Thyroid gland (tissue), 4 donors: ENCODE measurements around the gene KNOP1.

Experiments
- CTCF ChIP-seq, 6 experiments: fragments of 200-600 bp in 3 of 6; fragments of 450-650 bp in 3 of 6; sonication (generic) in 3 of 6; IDR thresholded peaks; one replicate each; pipeline ENCODE4 v1.5.1; 2016 to 2019; ENCODE audit warnings: antibody characterized with exemption in 6 of 6, mild to moderate bottlenecking in 2 of 6, inconsistent platforms in 1 of 6, moderate library complexity in 1 of 6
- POLR2A ChIP-seq, 2 donors: fragments of 450-650 bp; IDR thresholded peaks; one replicate each; pipeline ENCODE4 v1.6.1; 2017; ENCODE audit warnings: antibody characterized with exemption in 2 of 2, mild to moderate bottlenecking in 2 of 2, moderate library complexity in 1 of 2

DNA sequence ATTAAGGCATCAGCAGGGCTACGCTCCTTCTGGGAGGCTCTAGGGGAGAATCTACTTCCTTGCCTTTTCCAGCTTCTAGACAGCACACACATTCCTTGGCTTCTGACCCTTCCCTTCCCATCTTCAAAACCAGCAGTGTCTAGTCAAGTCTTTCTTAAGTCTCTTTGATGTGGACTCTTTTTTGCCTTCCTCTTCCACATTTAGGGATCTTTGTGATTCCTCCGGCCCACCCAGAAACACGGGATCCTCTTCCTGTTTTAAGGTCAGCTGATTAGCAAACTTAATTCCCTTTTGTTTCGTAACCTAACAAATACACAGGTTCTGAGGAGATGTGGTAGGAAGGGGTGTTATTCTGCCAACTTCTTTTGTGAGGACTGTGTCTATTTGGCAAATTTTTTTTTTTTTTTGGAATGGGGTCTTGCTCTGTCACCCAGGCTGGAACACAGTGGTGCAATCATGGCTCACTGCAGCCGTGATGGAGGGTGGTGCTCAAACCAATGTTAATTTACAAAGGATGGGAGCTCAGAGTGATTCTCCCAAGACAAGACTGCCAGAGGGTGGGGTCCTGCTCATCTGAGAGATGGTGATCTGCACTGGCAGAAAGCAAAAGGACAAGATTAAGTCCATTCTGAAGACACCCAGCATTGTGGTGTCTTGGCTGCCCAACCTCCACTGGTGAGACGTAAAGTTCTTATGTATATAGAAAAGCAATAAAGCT lies 14.7 kb downstream of the KNOP1 start:
- TF ChIP-seq CTCF (IDR thresholded peaks at IDR 0.05) (no peak), POLR2A (IDR thresholded peaks at IDR 0.05) (no peak)
